Measurements from ENCODE around the gene FCHSD2. TPM values are rescaled to one million over a fixed set of nuclear protein-coding genes. Genes with fewer than 3 reads are reported as not detected.

Gene FCHSD2
- total and polyA plus RNA-seq, 4 donors = 7.6 to 18.7 (median 9.9) TPM

DNA sequence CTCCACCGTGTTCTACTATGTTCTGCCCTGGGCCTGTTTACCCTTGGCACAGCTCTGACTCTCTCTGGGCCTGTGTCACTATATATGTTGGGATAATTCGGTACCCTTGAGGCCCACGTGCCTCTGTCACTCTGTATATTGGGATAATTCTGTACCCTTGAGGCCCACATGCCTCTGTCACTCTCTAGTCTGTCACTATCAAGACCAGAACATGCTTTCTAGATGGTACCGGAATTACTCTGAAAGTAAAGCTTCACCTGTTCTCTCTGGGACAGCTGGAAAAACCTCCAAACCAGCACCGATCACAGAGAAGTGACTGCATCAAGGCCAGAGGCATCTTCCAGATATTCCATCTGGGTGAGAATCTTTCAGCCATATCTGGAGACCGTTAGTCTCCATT is 9.3 kb upstream of the FCHSD2 start:
- WGBS = 95% methylated on average over 6 of the region's 6 CpGs
- Histone ChIP-seq H3K4me3 (ENCODE audit: low read depth in 1 of 3, low read length in 3 of 3) (no peak overlapping the region), H3K27ac (ENCODE audit: low read depth in 1 of 2, low read length in 2 of 2) (no peak overlapping the region), H3K4me1 (ENCODE audit: control insufficient read depth in 4 of 4, insufficient read depth in 4 of 4, low read length in 3 of 4) (peaks cover 3 to 15% (median 11%) of the 10 kb centered on the region in 4 donors), H3K27me3 (ENCODE audit: control insufficient read depth in 4 of 4, insufficient read depth in 4 of 4, low read length in 3 of 4) (no peaks in the 10 kb centered on the region), H3K9ac (ENCODE audit: low read depth in 1 of 2, low read length in 2 of 2) (no peak overlapping the region), H3K36me3 (ENCODE audit: control insufficient read depth in 4 of 4, insufficient read depth in 3 of 4, low read depth in 1 of 4, low read length in 3 of 4) (no peaks in the 10 kb centered on the region), H3K9me3 (ENCODE audit: control insufficient read depth in 4 of 4, low read length in 3 of 4) (no peaks in the 10 kb centered on the region)
- DNase-seq (ENCODE audit: low spot score) = no peak
- TF ChIP-seq EGR1 (IDR thresholded peaks at IDR 0.05; ENCODE audit: low read depth in 2 of 2) (no peak), FOXA1 (IDR thresholded peaks at IDR 0.05) (no peak), RXRA (IDR thresholded peaks at IDR 0.05) (no peak), NR2F2 (IDR thresholded peaks at IDR 0.05) (no peak), HNF4A (conservative IDR thresholded peaks at IDR 0.05) (no peak), GABPA (IDR thresholded peaks at IDR 0.05 in 1 of 2, conservative IDR thresholded peaks at IDR 0.05 in 1 of 2) (no peak), JUND (IDR thresholded peaks at IDR 0.05) (no peak), SP1 (IDR thresholded peaks at IDR 0.05) (no peak), RAD21 (IDR thresholded peaks at IDR 0.05) (no peak), YY1 (IDR thresholded peaks at IDR 0.05) (no peak), HNF4G (IDR thresholded peaks at IDR 0.05) (no peak), FOXA2 (IDR thresholded peaks at IDR 0.05) (no peak), CTCF (IDR thresholded peaks at IDR 0.05; ENCODE audit: low read depth, low read length, missing input control) (no peak), TAF1 (conservative IDR thresholded peaks at IDR 0.05) (no peak)
- TF ChIP-seq, protein P1, sequence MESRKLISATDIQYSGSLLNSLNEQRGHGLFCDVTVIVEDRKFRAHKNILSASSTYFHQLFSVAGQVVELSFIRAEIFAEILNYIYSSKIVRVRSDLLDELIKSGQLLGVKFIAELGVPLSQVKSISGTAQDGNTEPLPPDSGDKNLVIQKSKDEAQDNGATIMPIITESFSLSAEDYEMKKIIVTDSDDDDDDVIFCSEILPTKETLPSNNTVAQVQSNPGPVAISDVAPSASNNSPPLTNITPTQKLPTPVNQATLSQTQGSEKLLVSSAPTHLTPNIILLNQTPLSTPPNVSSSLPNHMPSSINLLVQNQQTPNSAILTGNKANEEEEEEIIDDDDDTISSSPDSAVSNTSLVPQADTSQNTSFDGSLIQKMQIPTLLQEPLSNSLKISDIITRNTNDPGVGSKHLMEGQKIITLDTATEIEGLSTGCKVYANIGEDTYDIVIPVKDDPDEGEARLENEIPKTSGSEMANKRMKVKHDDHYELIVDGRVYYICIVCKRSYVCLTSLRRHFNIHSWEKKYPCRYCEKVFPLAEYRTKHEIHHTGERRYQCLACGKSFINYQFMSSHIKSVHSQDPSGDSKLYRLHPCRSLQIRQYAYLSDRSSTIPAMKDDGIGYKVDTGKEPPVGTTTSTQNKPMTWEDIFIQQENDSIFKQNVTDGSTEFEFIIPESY (IDR thresholded peaks at IDR 0.05) = no peak
- TF ChIP-seq, protein P2, sequence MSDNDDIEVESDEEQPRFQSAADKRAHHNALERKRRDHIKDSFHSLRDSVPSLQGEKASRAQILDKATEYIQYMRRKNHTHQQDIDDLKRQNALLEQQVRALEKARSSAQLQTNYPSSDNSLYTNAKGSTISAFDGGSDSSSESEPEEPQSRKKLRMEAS (IDR thresholded peaks at IDR 0.05) = no peak
- TF ChIP-seq, protein P3, sequence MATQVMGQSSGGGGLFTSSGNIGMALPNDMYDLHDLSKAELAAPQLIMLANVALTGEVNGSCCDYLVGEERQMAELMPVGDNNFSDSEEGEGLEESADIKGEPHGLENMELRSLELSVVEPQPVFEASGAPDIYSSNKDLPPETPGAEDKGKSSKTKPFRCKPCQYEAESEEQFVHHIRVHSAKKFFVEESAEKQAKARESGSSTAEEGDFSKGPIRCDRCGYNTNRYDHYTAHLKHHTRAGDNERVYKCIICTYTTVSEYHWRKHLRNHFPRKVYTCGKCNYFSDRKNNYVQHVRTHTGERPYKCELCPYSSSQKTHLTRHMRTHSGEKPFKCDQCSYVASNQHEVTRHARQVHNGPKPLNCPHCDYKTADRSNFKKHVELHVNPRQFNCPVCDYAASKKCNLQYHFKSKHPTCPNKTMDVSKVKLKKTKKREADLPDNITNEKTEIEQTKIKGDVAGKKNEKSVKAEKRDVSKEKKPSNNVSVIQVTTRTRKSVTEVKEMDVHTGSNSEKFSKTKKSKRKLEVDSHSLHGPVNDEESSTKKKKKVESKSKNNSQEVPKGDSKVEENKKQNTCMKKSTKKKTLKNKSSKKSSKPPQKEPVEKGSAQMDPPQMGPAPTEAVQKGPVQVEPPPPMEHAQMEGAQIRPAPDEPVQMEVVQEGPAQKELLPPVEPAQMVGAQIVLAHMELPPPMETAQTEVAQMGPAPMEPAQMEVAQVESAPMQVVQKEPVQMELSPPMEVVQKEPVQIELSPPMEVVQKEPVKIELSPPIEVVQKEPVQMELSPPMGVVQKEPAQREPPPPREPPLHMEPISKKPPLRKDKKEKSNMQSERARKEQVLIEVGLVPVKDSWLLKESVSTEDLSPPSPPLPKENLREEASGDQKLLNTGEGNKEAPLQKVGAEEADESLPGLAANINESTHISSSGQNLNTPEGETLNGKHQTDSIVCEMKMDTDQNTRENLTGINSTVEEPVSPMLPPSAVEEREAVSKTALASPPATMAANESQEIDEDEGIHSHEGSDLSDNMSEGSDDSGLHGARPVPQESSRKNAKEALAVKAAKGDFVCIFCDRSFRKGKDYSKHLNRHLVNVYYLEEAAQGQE (IDR thresholded peaks at IDR 0.05) = no peak
- TF ChIP-seq, protein P4, sequence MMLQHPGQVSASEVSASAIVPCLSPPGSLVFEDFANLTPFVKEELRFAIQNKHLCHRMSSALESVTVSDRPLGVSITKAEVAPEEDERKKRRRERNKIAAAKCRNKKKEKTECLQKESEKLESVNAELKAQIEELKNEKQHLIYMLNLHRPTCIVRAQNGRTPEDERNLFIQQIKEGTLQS (IDR thresholded peaks at IDR 0.05) = no peak

Data from liver (tissue), 9 donors.